Muscle layer of duodenum (tissue), 2 donors: ENCODE results near the gene SYNRG.
A peak's percentile ranks its signal among the peaks of the same experiment; 100 is the strongest.

Source experiments
- H3K27ac ChIP-seq: one replicate; pipeline ENCODE4 v1.7.0; 2013; ENCODE audit warnings: mild to moderate bottlenecking, low read length
- H3K27me3 ChIP-seq: one replicate; pipeline ENCODE4 v1.7.0; 2013; ENCODE audit warnings: low read depth, mild to moderate bottlenecking, control low read depth, low read length
- H3K36me3 ChIP-seq, 2 donors: one replicate each; pipeline ENCODE4 v1.7.0; 2013; ENCODE audit warnings: low read length in 2 of 2, control low read depth in 1 of 2, mild to moderate bottlenecking in 1 of 2; ENCODE audit not compliant: insufficient read depth in 2 of 2, control insufficient read depth in 1 of 2
- H3K4me1 ChIP-seq, 2 donors: one replicate each; pipeline ENCODE4 v1.7.0; 2013; ENCODE audit warnings: low read length in 2 of 2, mild to moderate bottlenecking in 2 of 2, control low read depth in 1 of 2, moderate library complexity in 1 of 2; ENCODE audit not compliant: insufficient read depth in 2 of 2, control insufficient read depth in 1 of 2
- H3K4me3 ChIP-seq, 2 donors: one replicate each; pipeline ENCODE4 v1.7.0; 2013; ENCODE audit warnings: low read length in 2 of 2, low read depth in 1 of 2, mild to moderate bottlenecking in 1 of 2
- H3K9me3 ChIP-seq, 2 donors: one replicate each; pipeline ENCODE4 v1.7.0; 2013; ENCODE audit warnings: low read length in 2 of 2, control low read depth in 1 of 2, mild to moderate bottlenecking in 1 of 2; ENCODE audit not compliant: control insufficient read depth in 1 of 2
- donor health status: healthy.

SYNRG gene

DNA sequence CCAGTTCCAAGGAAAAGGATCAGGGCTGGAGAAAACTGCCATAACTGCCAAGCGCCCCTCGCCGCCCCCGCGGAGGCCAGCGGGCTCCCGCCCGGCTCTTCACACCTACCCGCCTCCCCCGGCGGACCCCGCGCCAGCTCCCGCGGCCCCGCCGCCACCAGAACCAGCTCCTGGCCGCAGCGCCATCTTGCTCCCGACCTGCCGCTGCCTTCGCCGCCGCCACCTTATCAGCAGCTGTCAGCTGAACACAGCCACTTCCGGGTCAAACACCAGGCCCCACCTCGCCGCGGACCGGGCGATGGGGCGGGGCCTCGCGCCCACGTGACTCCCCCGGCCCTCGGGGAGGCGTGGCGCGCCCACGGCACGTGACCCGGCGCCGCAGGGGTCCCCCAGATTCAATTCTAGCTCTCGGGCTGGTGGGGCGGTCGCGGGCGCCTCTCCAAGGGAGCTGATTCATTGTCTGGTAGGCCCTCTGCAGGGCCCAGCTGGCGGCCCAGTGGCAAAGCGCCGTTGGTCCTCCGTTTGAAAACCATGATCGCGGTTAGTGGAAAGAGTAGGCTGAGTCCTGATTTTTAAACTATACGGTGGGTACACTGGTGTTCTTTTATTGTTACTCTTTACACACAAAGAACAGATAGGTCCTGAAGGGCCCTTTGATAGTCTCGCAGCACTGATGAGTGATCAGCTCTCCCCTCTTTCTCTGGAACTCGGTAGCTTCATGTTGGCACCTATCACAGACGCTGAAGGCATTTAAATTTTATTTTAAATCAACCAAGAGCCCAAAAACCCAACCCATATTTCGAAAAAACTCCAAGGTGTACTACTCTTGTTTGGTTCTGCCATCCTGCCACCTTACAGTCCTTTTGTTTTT is at the start of gene SYNRG:
TSS of gene SYNRG (minus strand) at position 249 of the 871 bp plus-strand sequence. CDS start at position 186, 63 bp downstream.
- H3K4me1 ChIP-seq, result peaks cover 0 to 10% of the 10 kb centered on the region in 2 donors
- H3K27ac ChIP-seq, result peak within 1 kb of the TSS; percentile 64
- H3K4me3 ChIP-seq, result peak within 1 kb of the TSS; percentile 85 to 98
- H3K27me3 ChIP-seq, result no peaks in the 10 kb centered on the region
- peaks cover 10 to 27% of the 10 kb centered on the region in 2 donors for H3K36me3 ChIP-seq
- no peaks in the 10 kb centered on the region for H3K9me3 ChIP-seq

- Histone ChIP-seq H3K4me3 (no peak overlapping the region), H3K27ac (no peak overlapping the region), H3K4me1 (no peaks in the 10 kb centered on the region), H3K27me3 (no peaks in the 10 kb centered on the region), H3K9me3 (no peaks in the 10 kb centered on the region), H3K36me3 (no peaks in the 10 kb centered on the region)
These were observed 48.0 kb upstream of the SYNRG start for GRCh38 chr17:37657202-37657601.

- Histone ChIP-seq H3K4me1 (no peaks in the 10 kb centered on the region), H3K4me3 (no peak overlapping the region), H3K36me3 (no peaks in the 10 kb centered on the region), H3K27ac (no peak overlapping the region), H3K9me3 (no peaks in the 10 kb centered on the region), H3K27me3 (no peaks in the 10 kb centered on the region)
These were observed 42.6 kb upstream of the SYNRG start for GRCh38 chr17:37651849-37652248.

DNA sequence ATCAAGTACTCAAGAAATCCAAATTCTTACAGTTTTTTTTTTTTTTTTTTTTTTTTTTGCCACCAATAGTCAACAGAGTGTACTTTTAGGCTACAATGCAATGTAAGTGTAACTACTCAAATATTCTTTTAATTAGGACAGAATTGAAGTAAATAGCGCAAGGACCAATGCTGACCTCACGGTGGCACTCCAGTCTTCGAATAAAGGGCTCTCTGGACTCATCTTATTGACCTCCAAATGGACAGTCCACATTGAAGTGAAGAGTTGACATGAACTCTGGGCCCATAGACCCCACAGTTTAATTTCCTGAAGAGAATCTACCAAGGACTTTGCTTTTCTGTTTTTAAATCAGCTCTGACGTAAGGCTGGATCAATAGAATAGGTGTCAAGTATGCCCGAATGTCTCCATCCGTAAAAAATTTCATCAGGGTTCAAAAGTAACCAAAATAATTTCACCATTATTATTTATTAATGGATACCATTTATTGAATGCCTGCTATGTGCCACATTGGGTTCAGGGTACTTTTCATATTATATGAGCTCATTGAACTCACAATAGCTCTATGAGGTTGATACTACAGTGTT is 41.3 kb upstream of the SYNRG start:
- no peak overlapping the region for H3K27ac ChIP-seq
- H3K36me3 ChIP-seq, result no peaks in the 10 kb centered on the region
- H3K4me3 ChIP-seq, result no peak overlapping the region
- no peaks in the 10 kb centered on the region for H3K4me1 ChIP-seq
- no peaks in the 10 kb centered on the region for H3K27me3 ChIP-seq
- H3K9me3 ChIP-seq, result no peaks in the 10 kb centered on the region

DNA sequence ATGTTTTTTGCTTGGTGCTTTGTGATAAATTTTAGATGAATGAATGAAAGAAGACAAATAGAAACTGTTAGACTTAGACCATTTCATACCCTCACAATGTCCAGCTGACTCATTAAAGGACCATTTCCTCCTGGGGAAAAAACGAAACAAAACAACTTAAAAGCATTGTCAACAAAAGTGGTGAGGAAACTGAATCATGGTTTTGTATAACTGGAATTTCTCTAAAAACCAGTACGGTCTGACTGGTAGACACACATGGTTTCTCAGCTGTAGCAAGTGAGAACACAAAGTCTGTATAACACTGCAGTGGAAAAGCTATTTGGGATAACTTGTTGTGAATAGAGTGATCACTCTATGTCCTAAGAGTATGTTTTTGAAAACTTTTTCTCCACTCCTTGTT is 39.3 kb upstream of the SYNRG start:
- H3K9me3 ChIP-seq, result no peaks in the 10 kb centered on the region
- no peak overlapping the region for H3K27ac ChIP-seq
- peaks cover 0 to 6% of the 10 kb centered on the region in 2 donors for H3K4me1 ChIP-seq
- no peaks in the 10 kb centered on the region for H3K36me3 ChIP-seq
- no peaks in the 10 kb centered on the region for H3K27me3 ChIP-seq
- no peak overlapping the region for H3K4me3 ChIP-seq

DNA sequence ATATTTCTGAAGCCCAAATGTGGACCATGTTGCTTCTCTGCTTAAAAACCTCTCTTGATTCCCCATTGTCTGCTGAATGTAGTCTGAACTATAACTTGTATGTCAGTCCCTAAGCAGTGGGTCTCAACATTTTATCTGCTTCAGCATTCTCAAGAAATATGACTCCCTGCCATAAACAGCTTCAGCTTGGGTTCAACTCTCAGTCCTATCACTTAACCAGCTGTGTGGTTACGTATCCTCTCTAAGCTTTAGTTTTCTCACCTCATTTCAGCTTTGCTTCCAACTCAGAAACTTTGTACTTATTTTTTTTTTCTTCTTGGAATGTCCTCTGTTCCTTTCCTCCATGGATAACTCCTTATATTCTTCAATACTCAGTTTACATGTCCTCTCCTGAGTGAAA is 38.6 kb upstream of the SYNRG start:
- no peaks in the 10 kb centered on the region for H3K27me3 ChIP-seq
- H3K27ac ChIP-seq, result no peak overlapping the region
- peaks cover 0 to 6% of the 10 kb centered on the region in 2 donors for H3K4me1 ChIP-seq
- H3K4me3 ChIP-seq, result no peak overlapping the region
- peaks cover 0 to 4% of the 10 kb centered on the region in 2 donors for H3K36me3 ChIP-seq
- no peaks in the 10 kb centered on the region for H3K9me3 ChIP-seq

DNA sequence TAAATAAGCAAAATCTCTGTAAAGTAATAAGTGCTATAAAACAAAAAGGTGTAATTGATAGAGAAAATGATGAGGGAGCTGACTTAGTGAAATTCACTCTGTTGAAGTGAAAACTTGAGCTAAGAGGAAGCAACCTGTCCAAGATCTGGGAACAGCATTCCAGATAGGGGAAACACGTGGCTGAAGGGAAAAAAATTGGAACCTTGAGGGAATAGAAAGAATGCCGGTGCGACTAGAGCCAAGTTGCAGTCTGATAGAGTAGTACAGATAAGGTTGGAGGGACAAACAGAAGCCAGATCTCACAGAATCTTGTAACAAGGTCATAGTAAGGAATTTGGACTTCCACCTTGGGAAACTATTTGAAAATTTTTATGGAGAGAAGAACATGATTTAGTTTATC is 34.7 kb upstream of the SYNRG start:
- Histone ChIP-seq H3K27me3 (no peaks in the 10 kb centered on the region), H3K4me3 (peak overlapping the region; percentile 89 to 96), H3K4me1 (peaks cover 10 to 28% of the 10 kb centered on the region in 2 donors), H3K36me3 (peaks cover 5 to 18% of the 10 kb centered on the region in 2 donors), H3K9me3 (no peaks in the 10 kb centered on the region), H3K27ac (peak overlapping the region; percentile 54)

- peaks cover 7 to 18% of the 10 kb centered on the region in 2 donors for H3K36me3 ChIP-seq
- H3K27ac ChIP-seq, result peak within 1 kb of the TSS; percentile 93
- H3K27me3 ChIP-seq, result no peaks in the 10 kb centered on the region
- no peaks in the 10 kb centered on the region for H3K9me3 ChIP-seq
- H3K4me3 ChIP-seq, result peak within 1 kb of the TSS; percentile 89 to 96
- peaks cover 10 to 28% of the 10 kb centered on the region in 2 donors for H3K4me1 ChIP-seq
These were observed 34.0 kb upstream of the SYNRG start, which contains the start of gene DDX52 for GRCh38 chr17:37643118-37643766. Gene DDX52, minus strand, starts transcription at chr17:37643446. Its CDS starts 26 bp downstream, at chr17:37643420.

DNA sequence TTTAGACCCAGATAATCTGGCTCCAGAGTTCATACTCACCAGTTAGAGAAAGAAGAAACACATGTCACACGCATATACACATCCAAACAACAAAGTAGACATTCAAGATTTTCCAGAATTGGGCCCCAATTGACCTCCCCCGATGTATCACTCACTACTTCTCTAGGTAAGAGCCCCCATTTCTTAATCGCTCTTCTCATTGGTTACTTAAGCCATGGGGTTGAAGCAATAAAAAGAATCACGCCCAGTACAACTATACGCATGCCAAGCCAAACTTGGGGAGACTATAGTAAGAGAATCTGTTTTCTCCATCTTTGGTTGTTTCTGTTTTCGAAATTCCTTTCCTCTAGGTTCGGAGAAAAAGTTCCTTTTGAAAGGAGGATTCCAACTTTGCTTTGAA is 33.5 kb upstream of the SYNRG start:
- Histone ChIP-seq H3K4me1 (peaks cover 10 to 28% of the 10 kb centered on the region in 2 donors), H3K27me3 (no peaks in the 10 kb centered on the region), H3K27ac (peak overlapping the region; percentile 93), H3K9me3 (no peaks in the 10 kb centered on the region), H3K36me3 (peaks cover 9 to 22% of the 10 kb centered on the region in 2 donors), H3K4me3 (peak overlapping the region; percentile 89 to 96)

GRCh38 chr17:37640015-37640414 is 30.8 kb upstream of the SYNRG start:
- no peak overlapping the region for H3K4me3 ChIP-seq
- H3K4me1 ChIP-seq, result peaks cover 10 to 28% of the 10 kb centered on the region in 2 donors
- H3K9me3 ChIP-seq, result no peaks in the 10 kb centered on the region
- no peak overlapping the region for H3K27ac ChIP-seq
- peaks cover 21 to 36% of the 10 kb centered on the region in 2 donors for H3K36me3 ChIP-seq
- H3K27me3 ChIP-seq, result no peaks in the 10 kb centered on the region

- no peak overlapping the region for H3K4me3 ChIP-seq
- H3K27me3 ChIP-seq, result no peaks in the 10 kb centered on the region
- no peak overlapping the region for H3K27ac ChIP-seq
- H3K4me1 ChIP-seq, result peaks cover 4 to 28% of the 10 kb centered on the region in 2 donors
- H3K9me3 ChIP-seq, result no peaks in the 10 kb centered on the region
- peaks cover 21 to 34% of the 10 kb centered on the region in 2 donors for H3K36me3 ChIP-seq
These were observed 28.7 kb upstream of the SYNRG start for GRCh38 chr17:37637956-37638355.
